ENCODE data around the gene FTCDNL1.

FTCDNL1 gene

GRCh38 chr2:199841409-199841808 lies 9.6 kb downstream of the FTCDNL1 start:
- no peak for DNase-seq

DNA sequence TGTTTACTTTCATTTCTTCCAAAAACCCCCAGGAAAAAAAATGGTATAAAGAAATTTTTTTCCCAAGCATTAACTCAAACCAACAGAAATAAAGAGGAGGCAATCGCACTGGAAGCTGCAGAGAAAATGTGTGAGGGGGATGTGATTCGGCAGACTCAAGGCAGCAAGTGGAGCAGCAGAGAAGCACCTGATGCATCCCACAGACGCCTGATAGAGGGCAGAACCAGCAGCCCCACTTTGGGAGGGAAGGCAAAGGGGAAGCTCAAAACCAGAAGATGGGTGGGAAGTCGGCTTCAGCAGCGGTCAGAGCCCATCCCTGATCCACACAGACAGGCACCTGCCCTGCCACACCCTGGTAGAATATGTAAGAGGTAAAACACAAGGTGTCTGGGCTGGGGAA lies 12.6 kb downstream of the FTCDNL1 start:
- no peak for DNase-seq

DNA sequence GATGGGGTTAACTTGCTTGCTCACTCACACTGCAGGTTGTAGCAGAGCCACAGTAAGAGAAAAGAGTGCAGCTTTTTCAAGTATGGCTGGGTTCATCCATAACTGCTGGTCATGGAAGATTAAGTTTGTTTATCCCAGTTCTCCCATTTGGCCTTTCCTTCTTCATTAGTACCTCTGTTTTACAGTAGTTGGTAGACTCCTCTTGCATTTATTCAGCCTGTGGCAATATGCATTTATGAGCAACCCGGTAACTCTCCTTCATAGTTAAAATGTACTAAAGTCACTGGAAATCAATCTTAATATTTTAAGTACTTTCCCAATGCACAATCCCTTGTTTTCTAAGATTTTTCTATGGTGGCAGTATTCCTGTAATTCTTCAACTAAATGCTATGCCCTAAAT lies 14.0 kb downstream of the FTCDNL1 start:
- no peak for DNase-seq

GRCh38 chr2:199833525-199833924 lies 17.5 kb downstream of the FTCDNL1 start:
- no peak for DNase-seq

- DNase-seq = no peak
Observed at GRCh38 chr2:199830531-199830930, 20.5 kb downstream of the FTCDNL1 start.

DNA sequence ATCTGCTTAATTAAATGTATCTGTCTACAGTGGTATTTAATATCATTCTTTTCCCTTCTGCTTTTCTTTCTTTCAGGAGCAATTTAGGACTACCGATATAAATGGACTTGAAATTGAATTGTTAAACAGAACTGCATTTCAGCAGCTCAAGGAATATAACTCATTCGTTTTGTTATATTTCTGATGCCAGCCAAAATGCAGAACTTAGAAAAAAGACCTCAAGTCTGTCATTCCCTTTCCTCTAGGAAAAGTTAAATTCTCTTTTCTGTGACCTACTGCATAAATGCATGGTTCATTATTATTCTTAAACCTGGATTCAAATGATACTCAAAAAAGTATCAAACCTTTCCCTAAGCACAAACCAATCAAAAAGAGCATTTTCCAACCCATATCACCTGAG lies 21.4 kb downstream of the FTCDNL1 start:
- DNase-seq = no peak

- DNase-seq = no peak
Observed at GRCh38 chr2:199819746-199820145, 31.2 kb downstream of the FTCDNL1 start.

DNA sequence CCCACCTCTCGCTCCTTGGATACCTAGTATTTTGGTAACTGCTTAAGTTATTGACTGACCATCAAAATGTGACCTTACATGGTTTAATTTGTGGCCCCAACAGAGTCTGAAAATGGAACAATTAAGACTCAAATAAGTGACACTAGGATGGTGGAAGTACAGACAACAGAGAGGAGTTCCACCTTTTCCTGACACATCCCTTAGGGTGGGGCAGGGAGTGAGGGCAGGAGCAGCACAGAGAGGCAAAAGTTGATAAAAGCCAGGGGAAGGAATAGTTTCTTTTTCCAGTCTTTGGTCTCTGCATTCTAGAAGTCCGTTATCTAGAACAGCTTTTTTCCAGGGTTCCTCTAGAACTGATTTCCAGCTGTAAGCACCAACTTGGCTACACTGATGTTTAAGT lies 32.2 kb downstream of the FTCDNL1 start:
- no peak for DNase-seq

DNA sequence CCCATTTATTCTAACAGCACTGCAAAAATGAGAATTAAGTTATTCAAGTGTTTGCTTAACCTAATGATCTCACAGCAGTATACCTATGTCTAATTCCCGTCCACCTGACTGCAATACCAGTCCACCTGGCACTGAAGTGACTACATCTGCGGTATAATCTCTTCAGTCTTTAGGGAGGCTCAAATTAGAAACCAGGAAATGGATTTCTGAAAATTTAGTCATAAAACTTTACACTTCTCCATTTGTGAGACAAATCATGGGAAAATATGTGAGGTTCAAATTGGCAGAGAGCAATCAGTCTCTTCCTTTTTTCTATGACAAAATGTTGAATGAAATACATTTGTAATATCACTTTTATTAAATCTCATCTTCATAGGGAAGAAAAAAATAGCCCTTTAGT lies 33.0 kb downstream of the FTCDNL1 start:
- no peak for DNase-seq

GRCh38 chr2:199814817-199815211 lies 36.2 kb downstream of the FTCDNL1 start:
- no peak for DNase-seq

GRCh38 chr2:199814101-199814816 lies 36.7 kb downstream of the FTCDNL1 start:
- DNase-seq = no peak

DNA sequence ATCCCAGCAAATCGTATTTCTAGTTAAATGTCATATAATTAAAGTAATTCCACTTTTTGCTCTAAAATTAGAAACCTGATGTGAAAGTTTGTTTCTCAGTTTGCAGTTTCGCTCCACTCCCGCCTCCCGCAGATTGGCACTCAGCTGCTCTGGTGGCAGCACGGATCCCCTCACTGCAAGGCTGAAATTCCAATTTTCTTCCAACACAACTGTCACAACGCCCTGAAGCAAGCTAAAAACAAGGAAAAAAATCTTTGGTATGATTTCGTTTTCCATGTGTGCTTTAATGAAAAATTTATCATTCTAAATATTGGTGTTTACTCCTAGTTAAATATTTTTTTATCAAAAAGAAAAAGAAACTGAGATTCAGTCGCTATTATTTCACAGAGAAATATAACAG lies 38.5 kb downstream of the FTCDNL1 start:
- no peak for DNase-seq

DNA sequence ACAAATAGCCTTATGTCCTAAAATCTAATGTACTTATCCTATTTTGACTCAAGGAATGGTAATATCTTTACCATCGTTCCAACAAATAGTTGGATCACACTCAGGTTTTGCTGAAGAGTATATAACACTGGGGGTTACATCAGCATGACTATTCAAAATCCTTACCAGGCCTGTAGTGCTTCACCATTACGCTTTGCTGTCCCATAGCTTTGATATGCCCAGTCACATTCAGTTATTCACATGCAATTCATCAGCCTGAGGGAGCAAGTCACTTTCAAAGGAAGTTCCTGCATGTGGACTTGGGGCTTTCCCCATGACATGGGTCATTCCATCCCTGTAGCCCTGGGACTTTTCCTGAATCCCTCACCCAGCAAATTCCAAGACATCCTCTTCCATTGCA lies 39.6 kb downstream of the FTCDNL1 start:
- DNase-seq = no peak

- no peak for DNase-seq
Observed at GRCh38 chr2:199810422-199811171, 40.4 kb downstream of the FTCDNL1 start.

GRCh38 chr2:199807966-199808365 lies 43.0 kb downstream of the FTCDNL1 start:
- DNase-seq = no peak

- DNase-seq = no peak
Observed at GRCh38 chr2:199806179-199806578, 44.8 kb downstream of the FTCDNL1 start.

GRCh38 chr2:199804831-199805230 lies 46.2 kb downstream of the FTCDNL1 start:
- DNase-seq = no peak

DNA sequence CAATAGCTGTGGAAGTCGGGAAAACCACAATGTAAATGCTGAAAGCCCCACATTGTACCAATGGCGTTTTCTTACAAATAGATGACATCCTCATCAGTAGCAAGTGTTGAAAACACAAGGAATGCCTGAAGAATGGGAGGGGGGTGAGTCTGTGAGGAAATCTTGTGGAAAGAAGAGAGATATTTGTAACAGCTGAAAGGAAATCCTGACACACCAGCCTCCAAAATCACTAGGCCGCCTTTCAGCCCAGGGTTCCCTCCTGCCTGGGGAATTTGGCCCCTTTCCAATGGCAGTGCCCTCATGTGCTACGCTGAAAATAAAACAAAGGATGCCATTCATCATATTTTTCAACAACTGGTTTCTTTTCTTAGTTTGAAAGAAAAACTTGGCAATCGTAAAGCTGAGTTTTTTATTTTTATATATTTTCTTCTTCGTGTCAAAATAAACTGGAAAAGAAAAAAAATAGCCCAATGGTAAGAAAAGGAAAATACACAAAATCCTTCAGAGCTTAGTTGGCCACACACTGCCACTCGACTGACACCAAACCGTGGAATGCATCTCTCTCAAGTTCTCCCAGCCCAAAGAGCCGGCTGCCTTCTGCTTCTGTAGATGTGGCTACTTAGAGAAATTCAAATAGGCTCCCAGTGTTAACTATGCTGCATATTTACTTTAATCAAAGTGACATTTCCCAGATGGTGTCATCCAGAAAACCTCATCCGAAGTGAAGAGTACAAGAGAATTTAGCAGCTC lies 52.0 kb downstream of the FTCDNL1 start:
- DNase-seq = no peak

GRCh38 chr2:199797431-199798403 lies 53.3 kb downstream of the FTCDNL1 start:
- no peak for DNase-seq

GRCh38 chr2:199792381-199792780 lies 58.6 kb downstream of the FTCDNL1 start:
- DNase-seq = no peak

GRCh38 chr2:199791326-199791725 lies 59.7 kb downstream of the FTCDNL1 start:
- no peak for DNase-seq

DNA sequence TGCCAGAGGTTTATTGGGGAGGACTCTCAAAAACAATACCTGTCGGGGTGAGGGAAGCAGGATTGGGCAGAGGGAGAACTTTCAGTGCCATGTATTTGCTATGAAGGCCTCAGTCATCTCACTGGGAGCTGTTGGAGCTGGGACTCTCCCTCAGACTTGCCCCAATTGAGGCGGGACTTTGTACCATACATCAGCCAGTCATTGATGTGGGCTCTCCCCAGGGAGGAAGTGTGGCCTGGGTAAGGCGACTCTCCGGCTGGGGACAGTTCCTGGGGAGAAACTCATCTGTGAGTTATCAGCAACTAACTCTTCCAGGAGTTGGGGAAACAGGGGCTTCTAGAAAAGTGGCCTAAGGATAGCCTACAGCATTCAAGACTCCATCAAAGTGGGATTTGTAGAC lies 66.5 kb downstream of the FTCDNL1 start:
- no peak for DNase-seq

DNA sequence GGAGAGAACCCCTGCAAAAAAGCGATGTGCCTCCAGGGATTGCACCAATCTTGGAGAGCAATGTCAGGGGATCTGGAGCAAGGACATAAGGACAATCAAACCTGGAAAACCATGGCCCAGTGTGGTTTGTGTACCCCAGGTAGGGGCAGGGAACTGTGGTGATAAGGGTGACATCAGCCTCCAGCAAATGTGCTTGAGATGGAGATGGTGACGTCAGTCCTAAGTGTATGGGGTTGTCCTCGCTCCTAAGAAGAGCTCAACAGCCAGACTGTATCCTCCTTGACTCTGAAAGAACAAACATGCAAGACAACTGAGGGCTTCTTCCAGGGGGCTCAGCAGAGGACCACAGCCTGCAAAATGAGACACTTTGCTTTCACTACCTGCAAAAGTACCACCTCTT lies 71.4 kb downstream of the FTCDNL1 start:
- no peak for DNase-seq
